AG04449 (cell line): ENCODE results near the gene FLOT1.

ENCODE experiments used
- CTCF ChIA-PET: fragments of 350-600 bp; formaldehyde crosslinking; extraction: SDS; loops from one replicate; lab custom pipeline; 2021; ENCODE audit warnings: antibody characterized with exemption; lab: Yijun Ruan, JAX
- POLR2A ChIA-PET: fragments of 400-600, 350-600 bp; formaldehyde crosslinking; extraction: SDS; loops from one replicate; lab custom pipeline; 2020; ENCODE audit warnings: antibody characterized with exemption, inconsistent platforms; lab: Yijun Ruan, JAX
- DNase-seq: peaks from one replicate; pipeline ENCODE4 v3.0.0-alpha.2; 2010; ENCODE audit warnings: low read depth, low spot score
- H3K4me3 ChIP-seq: 2 replicates; pipeline ENCODE4 v1.5.1; 2011; ENCODE audit warnings: low read depth, mild to moderate bottlenecking, control low read depth, low read length
- TF ChIP-seq, protein P1 (sequence below): IDR thresholded peaks from one replicate; pipeline ENCODE4 v1.5.1; 2011; ENCODE audit warnings: mild to moderate bottlenecking, moderate library complexity, low read length, control low read depth, inconsistent platforms; ENCODE audit not compliant: insufficient read depth; ENCODE audit errors: missing control alignments

The FLOT1 gene, protein sequence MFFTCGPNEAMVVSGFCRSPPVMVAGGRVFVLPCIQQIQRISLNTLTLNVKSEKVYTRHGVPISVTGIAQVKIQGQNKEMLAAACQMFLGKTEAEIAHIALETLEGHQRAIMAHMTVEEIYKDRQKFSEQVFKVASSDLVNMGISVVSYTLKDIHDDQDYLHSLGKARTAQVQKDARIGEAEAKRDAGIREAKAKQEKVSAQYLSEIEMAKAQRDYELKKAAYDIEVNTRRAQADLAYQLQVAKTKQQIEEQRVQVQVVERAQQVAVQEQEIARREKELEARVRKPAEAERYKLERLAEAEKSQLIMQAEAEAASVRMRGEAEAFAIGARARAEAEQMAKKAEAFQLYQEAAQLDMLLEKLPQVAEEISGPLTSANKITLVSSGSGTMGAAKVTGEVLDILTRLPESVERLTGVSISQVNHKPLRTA

DNA sequence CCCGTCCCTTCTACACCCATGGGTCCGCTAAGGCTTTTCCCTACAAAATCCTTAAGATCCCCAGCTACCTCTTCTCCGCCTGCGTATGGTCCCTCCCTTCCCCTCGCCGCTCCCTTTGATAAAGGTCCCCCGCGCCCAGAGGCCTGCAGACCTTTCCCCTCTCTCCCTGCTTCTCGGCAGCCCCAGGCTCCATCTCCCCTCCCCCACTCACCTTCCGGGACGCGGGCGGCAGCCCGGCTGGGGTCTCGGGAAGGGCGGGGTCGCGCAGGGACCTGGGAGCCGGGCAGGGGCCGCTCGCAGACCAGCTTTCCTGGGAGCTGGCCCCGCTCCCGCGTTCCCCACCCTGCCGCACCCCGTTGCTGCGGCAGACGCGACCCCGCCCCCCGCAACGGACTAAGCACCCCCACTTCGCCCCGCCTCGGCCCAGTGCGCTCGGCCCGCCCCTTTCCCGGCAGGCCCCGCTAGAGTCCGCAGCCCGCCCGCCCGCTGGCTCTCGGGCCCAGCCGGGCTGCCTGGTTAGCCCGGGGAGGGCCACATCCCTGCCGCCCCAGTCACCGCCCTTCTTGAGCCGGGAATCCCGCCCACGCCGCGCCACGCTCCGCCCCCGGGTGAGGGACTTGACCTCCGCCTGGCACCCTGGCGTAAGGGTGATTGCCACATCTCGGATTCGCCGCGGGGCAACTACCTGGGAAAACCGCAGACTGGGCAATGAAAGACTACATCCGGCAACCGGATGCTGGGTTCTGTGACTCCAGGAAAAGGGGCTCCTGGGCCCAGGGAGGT, at the start of gene FLOT1:
TSS of gene FLOT1 (minus strand) at position 372 of the 783 bp plus-strand sequence. CDS start 498 bp downstream, outside the sequence.
- ChIA-PET CTCF (interaction anchor here (0.7 to 9.1 kb wide), 10 partner anchors 11 to 134 kb away, joined by 3 to 71 read pairs (median 4); partner anchors contain the start of gene DHX16), POLR2A (interaction anchor here (0.5 to 4.6 kb wide), 26 partner anchors 9 to 142 kb away, joined by 3 to 94 read pairs (median 5); partner anchors contain the start of genes DDR1 and NRM)
- peak within 1 kb of the TSS; percentile 99 for H3K4me3 ChIP-seq
- DNase-seq, result no peak
- TF ChIP-seq, protein P1, sequence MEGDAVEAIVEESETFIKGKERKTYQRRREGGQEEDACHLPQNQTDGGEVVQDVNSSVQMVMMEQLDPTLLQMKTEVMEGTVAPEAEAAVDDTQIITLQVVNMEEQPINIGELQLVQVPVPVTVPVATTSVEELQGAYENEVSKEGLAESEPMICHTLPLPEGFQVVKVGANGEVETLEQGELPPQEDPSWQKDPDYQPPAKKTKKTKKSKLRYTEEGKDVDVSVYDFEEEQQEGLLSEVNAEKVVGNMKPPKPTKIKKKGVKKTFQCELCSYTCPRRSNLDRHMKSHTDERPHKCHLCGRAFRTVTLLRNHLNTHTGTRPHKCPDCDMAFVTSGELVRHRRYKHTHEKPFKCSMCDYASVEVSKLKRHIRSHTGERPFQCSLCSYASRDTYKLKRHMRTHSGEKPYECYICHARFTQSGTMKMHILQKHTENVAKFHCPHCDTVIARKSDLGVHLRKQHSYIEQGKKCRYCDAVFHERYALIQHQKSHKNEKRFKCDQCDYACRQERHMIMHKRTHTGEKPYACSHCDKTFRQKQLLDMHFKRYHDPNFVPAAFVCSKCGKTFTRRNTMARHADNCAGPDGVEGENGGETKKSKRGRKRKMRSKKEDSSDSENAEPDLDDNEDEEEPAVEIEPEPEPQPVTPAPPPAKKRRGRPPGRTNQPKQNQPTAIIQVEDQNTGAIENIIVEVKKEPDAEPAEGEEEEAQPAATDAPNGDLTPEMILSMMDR, result no peak

DNA sequence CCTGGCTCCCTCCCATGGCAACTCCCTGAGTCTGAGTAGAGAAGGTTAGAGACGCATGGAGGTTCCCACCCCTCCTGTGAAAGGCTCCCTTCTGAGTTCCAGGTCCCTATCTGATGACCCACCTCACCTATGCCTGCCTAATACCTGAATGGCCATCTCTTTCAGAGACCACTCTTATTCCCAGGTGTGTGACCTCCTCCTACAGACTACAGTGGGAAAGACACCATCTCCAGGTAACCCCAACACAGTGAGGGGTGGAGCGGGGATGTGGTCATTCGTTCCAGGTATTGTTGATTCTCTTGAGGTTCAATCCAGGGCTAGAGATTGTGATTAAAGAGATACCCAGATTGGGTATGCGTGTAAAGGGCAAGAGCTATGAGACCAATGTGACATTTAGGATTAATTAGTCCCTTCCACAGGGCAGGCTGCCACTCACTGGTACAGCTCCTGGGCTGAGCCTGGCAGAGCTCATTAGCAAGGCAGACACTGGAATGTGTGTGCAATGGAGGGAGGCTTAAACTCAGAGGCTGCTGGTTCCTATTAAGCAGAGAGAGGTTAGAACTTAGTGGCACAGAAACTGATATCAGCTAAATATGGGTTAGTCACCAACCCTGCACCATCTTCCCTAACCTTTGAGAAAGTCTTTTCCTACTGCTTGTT, 48.4 kb upstream of the FLOT1 start:
- CTCF ChIA-PET, result interaction anchor here (1.0 kb wide), 1 partner anchor 32 kb away, joined by 3 read pairs; no protein-coding TSS in a partner anchor
- TF ChIP-seq, protein P1, result no peak
- H3K4me3 ChIP-seq, result no peak overlapping the region
- POLR2A ChIA-PET, result interaction anchor here (1.2 to 1.5 kb wide), 2 partner anchors 9 to 39 kb away, joined by 3 to 5 read pairs; no protein-coding TSS in a partner anchor
- DNase-seq, result no peak

DNA sequence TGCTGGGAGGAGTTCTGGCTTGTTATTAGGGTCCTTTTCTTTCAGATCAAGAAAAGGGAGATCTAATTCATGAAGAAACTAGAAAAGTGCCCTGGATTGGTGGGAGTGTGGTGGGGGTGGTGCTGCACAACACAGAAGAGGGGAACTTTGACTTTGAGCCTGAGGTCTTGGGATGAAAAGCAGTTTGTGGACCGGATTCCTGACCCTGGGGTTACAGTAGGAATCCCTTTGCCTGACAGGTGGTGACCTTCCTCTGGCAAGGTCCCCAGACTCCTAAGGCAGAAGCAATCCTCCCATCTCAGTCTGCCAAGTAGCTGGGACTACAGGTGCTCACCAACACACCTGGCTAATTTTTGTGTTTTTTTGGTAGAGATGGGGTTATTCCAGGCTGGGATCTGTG, 47.1 kb upstream of the FLOT1 start:
- POLR2A ChIA-PET, result no interaction called here
- DNase-seq, result no peak
- no peak overlapping the region for H3K4me3 ChIP-seq
- TF ChIP-seq, protein P1, result no peak
- CTCF ChIA-PET, result no interaction called here

DNA sequence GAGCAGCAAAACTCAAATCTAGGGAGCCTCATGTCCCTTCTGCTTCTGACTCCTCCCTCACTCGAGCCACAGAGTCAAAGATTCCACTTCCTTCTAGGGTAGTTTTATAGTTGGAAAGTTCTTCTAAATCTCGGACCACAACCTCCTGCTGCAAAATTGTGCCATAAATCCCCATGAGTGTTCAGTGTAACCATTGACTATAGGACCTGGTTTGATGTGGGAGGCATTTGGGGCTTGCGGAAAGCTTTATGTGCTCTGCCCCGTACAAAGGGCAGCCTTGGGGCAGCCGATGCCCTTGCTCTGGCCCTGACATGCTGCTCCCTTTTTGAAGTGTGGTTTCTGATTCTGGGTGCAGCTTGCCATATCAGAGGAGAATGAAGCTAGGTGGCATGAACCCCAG, 45.5 kb upstream of the FLOT1 start:
- POLR2A ChIA-PET, result interaction anchor here (1.4 kb wide), 1 partner anchor 19 kb away, joined by 5 read pairs; no protein-coding TSS in a partner anchor
- H3K4me3 ChIP-seq, result no peak overlapping the region
- TF ChIP-seq, protein P1, result no peak
- no peak for DNase-seq
- CTCF ChIA-PET, result interaction anchor here (1.1 kb wide), 1 partner anchor 34 kb away, joined by 6 read pairs; no protein-coding TSS in a partner anchor

DNA sequence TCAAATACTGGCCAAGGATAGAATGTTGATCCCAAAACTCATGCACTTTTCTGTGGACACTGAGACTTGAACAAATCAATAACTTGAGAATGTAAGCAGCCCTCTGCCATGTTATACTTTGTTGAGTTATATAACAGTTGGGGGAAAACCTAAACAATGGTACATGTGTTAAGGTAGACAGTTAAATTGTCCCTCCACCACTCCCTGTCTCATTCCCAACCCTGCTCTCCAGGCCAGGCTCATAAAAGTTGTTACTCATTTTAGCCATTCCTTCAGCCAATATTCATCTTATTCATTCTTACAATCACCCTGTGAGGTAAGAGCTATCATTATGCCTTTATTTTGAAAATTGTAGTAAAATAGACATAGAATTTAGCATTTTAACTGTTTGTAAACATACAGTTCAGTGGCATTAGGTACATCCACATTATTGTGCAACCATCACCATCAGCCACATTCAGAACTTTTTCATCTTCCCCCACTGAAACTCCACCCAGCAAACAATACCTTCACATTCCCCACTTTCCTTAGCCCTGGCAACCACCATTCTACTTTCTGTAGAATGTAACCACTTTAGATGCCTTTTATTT, 40.0 kb upstream of the FLOT1 start:
- TF ChIP-seq, protein P1, result no peak
- CTCF ChIA-PET, result interaction anchor here (0.8 to 1.7 kb wide), 5 partner anchors 9 to 61 kb away, joined by 3 to 5 read pairs (median 3); no protein-coding TSS in a partner anchor
- POLR2A ChIA-PET, result interaction anchor here (0.5 to 2.4 kb wide), 17 partner anchors 9 to 103 kb away, joined by 3 to 47 read pairs (median 6); partner anchors contain the start of genes FLOT1, IER3 and NRM
- DNase-seq, result no peak
- no peak overlapping the region for H3K4me3 ChIP-seq
